ENCODE data around the gene C1QTNF9.
"Not testable (repeated sequence)": the region's sequence is repeated elsewhere in the genome, so short reads cannot be mapped to it uniquely, and the experiment has no call there.

C1QTNF9 gene

DNA sequence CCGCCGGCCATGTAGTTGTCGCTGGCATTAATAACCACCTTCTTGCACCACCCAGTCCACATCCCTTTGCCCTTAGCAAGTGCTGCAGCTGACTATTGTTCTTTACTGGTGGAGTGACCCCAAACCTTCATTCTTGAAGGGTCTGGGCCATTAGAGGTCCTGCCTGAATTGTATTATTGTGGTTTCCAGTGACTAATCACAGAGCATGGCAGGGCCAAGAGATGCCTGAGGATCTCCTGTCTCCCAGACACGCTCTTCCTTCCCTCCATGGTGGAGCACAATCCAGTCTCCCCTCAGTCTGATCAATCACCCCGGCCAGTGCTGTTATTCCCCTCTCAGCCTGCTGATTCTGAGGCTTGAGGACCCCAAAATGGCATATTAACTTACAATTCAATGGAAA, 39.0 kb downstream of the C1QTNF9 start:
- TF ChIP-seq, protein P1, sequence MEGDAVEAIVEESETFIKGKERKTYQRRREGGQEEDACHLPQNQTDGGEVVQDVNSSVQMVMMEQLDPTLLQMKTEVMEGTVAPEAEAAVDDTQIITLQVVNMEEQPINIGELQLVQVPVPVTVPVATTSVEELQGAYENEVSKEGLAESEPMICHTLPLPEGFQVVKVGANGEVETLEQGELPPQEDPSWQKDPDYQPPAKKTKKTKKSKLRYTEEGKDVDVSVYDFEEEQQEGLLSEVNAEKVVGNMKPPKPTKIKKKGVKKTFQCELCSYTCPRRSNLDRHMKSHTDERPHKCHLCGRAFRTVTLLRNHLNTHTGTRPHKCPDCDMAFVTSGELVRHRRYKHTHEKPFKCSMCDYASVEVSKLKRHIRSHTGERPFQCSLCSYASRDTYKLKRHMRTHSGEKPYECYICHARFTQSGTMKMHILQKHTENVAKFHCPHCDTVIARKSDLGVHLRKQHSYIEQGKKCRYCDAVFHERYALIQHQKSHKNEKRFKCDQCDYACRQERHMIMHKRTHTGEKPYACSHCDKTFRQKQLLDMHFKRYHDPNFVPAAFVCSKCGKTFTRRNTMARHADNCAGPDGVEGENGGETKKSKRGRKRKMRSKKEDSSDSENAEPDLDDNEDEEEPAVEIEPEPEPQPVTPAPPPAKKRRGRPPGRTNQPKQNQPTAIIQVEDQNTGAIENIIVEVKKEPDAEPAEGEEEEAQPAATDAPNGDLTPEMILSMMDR (IDR thresholded peaks at IDR 0.05; ENCODE audit: insufficient read depth, low read length, missing control alignments): no peak
- no peak overlapping the region for H3K4me3 ChIP-seq (ENCODE audit: low read depth, low read length)
- no peak for DNase-seq (ENCODE audit: low read depth, low spot score)
- ChIA-PET POLR2A (no interaction called here), CTCF (no interaction called here)

DNA sequence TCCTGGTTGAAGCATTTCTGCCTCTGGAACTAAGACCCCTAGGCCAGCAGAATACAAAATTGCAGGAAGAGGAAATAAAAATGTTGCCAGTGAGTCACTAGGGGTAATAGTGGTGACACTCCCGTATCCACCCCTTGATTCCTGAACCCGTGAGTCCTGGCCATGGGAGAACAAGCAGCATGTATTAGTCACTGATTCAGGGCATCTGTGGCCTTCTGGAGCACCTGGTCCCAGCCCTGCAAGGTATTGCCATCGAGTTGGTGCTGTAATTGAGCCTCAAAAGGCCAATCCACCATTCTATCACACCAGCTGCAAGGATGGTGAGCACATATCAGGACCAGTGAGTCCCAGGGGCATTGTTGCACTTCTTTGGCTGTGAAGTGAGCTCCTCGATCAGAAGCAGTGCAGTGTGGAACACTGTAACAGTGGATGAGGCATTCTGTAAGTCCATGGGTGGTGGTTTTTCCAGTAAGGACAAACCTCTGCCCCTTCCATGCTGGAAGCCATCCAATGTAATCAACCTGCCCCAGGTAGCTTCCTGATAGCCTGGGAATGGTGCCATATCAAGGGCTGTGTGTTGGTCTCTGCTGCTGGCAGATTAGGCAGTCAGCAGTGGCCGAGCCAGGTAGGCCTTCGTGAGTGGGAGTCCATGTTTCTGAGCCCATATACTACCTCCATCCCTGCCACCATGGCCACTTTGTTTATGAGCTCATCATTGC, 39.6 kb downstream of the C1QTNF9 start:
- TF ChIP-seq, protein P1 (IDR thresholded peaks at IDR 0.05; ENCODE audit: insufficient read depth, low read length, missing control alignments): no peak
- no peak for DNase-seq (ENCODE audit: low read depth, low spot score)
- POLR2A ChIA-PET: no interaction called here
- CTCF ChIA-PET: no interaction called here
- H3K4me3 ChIP-seq (ENCODE audit: low read depth, low read length): no peak overlapping the region

DNA sequence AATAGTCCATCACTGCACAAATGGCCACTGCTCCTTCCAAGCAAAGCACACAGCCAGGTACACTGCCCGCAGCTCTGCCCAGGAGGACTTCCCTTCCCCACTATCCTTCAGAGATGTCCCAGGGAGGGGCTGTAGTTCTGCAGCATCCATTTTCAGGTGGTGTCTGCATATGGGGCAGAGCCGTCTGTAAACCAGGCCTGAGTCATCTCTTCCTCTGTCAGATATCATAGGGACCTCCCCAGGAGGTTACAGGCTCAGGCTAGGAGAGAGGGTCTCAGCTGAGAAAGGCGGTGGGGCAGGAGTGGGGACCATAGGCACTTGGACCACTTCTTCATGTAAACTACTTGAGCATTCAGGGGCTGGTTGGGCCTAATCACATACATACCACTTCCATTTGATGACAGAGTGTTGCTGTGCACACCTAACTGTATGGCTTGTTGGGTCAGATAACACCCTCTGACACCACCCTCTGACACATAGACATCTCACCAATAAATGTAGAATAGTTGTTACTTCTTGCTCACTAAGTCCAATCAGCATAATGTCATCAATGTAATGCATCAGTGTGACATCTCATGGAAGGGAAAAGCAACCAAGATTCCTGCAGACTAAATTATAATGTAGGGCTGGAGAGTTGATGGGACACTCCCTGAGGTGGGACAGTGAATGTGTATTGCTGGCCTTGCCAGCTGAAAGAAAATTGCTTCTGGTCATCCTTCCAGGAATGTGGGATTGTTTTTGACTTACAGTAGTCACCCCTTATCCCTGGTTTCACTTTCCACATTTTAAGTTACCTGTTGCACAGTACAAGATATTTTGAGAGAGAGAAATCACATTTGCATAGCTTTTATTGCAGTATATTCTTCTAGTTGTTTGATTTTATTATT, 40.6 kb downstream of the C1QTNF9 start:
- H3K4me3 ChIP-seq (ENCODE audit: low read depth, low read length); POLR2A ChIA-PET; DNase-seq (ENCODE audit: low read depth, low spot score); CTCF ChIA-PET: not testable (repeated sequence)

DNA sequence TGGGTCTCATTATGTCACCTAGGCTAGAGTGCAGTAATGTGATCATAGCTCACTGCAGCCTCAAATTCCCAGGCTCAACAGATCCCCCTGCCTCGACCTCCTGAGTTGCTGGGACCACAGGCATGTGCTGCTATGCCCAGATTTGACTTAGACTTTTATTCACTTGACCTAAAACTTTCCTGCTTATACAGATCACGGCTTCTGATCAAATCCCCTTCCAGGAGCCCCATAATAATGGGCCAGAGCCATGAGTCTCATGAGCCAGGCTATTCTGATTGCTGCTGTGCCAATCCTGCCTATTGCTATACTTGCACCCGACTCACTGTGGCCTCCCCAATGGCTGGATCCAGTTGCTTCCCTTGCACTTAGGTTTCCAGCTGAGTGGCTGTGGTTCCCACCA, 42.0 kb downstream of the C1QTNF9 start:
- DNase-seq (ENCODE audit: low read depth, low spot score): no peak
- CTCF ChIA-PET: no interaction called here
- no peak overlapping the region for H3K4me3 ChIP-seq (ENCODE audit: low read depth, low read length)
- TF ChIP-seq, protein P1 (IDR thresholded peaks at IDR 0.05; ENCODE audit: insufficient read depth, low read length, missing control alignments): no peak
- POLR2A ChIA-PET: no interaction called here

DNA sequence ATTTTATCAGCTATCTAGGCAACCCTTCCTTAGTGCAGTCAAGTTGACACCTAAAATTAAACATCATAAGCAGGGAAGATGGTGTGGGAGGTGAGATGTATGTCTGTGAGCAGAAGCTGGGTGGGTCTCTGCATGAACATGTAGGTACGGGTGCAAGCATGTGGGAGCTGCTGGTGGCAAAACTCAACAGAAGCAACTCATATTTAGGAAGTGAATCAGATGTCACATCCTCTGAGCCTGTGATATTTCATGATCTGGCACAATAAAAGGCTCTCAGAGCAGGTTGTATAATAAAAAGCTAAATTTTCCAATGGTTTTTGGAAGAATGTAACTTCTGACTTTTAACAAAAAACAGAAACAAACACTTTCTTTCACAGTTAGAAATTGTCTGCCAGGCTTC, 44.4 kb downstream of the C1QTNF9 start:
- DNase-seq (ENCODE audit: low read depth, low spot score): no peak
- POLR2A ChIA-PET: no interaction called here
- H3K4me3 ChIP-seq (ENCODE audit: low read depth, low read length): no peak overlapping the region
- TF ChIP-seq, protein P1 (IDR thresholded peaks at IDR 0.05; ENCODE audit: insufficient read depth, low read length, missing control alignments): no peak
- CTCF ChIA-PET: no interaction called here

DNA sequence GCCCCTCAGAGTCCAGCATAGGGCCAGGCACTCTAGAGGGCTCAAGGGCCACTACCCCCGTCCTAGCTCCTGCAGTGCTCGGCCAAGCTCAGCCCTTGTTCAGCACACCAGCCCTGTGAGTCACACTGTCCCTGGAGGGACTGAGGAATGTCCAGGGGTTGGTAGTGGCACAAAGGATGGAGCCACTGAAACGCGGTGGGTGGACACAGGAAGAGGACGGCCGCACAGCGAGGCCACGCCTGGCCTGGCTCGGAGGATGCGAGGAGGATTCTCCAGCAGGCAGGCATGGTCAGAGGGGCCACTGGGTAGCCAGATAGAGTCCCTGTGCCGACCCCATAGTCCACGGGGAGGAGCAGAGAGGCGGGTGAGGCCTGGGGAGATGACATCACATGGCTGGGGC, 45.7 kb downstream of the C1QTNF9 start:
- CTCF ChIA-PET: no interaction called here
- no peak for DNase-seq (ENCODE audit: low read depth, low spot score)
- TF ChIP-seq, protein P1 (IDR thresholded peaks at IDR 0.05; ENCODE audit: insufficient read depth, low read length, missing control alignments): no peak
- POLR2A ChIA-PET: no interaction called here
- H3K4me3 ChIP-seq (ENCODE audit: low read depth, low read length): no peak overlapping the region
